ENCODE results near the gene CYP3A4. TPM values are rescaled to one million over a fixed set of nuclear protein-coding genes. Genes with fewer than 3 reads are reported as not detected.
"Not testable (repeated sequence)": the region's sequence is repeated elsewhere in the genome, so short reads cannot be mapped to it uniquely, and the experiment has no call there.

Gene CYP3A4
- total RNA-seq, 1 donor from 2014 or later = not detected

DNA sequence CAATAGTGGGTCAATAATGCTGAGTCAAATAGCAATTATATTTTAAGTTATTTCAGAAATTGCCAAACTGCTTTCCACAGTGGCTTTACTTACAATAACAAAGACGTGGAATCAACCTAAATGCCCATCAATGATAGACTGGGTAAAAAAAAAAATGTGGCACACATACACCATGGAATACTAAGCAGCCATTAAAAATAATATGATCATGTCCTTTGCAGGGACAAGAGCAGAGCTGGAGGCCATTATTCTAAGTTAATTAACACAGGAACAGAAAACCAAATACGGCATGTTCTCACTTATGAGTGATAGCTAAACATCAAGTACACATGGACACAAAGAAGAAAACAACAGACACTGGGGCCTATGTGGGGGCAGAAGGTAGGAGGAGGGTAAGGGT is 15.0 kb upstream of the CYP3A4 start:
- TF ChIP-seq, protein P1, sequence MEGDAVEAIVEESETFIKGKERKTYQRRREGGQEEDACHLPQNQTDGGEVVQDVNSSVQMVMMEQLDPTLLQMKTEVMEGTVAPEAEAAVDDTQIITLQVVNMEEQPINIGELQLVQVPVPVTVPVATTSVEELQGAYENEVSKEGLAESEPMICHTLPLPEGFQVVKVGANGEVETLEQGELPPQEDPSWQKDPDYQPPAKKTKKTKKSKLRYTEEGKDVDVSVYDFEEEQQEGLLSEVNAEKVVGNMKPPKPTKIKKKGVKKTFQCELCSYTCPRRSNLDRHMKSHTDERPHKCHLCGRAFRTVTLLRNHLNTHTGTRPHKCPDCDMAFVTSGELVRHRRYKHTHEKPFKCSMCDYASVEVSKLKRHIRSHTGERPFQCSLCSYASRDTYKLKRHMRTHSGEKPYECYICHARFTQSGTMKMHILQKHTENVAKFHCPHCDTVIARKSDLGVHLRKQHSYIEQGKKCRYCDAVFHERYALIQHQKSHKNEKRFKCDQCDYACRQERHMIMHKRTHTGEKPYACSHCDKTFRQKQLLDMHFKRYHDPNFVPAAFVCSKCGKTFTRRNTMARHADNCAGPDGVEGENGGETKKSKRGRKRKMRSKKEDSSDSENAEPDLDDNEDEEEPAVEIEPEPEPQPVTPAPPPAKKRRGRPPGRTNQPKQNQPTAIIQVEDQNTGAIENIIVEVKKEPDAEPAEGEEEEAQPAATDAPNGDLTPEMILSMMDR (IDR thresholded peaks at IDR 0.05) = no peak
- no peak for ATAC-seq
- H3K27ac ChIP-seq = no peak overlapping the region

DNA sequence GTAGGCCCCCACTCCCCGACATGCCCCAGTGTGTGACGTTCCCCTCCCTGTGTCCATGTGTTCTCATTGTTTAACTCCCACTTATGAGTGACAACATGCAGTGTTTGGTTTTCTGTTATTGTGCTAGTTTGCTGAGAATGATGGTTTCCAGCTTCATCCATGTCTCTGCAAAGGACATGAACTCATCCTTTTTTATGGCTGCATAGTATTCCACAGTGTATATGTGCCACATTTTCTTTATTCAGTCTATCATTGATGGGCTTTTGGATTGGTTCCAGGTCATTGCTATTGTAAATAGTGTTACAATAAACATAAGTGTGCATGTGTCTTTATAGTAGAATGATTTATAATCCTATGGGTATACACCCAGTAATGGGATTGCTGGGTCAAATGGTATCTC is 11.9 kb upstream of the CYP3A4 start:
- H3K27me3 ChIP-seq; DNase-seq; ATAC-seq; H3K4me1 ChIP-seq; H3K36me3 ChIP-seq; H3K9me3 ChIP-seq; H3K4me3 ChIP-seq; H3K27ac ChIP-seq; intact Hi-C loops (cut with DNase I): not testable (repeated sequence)

More for the DNA sequence above, 15.0 kb upstream of the CYP3A4 start:
- H3K4me3 ChIP-seq = no peak overlapping the region
- no peaks in the 10 kb centered on the region for H3K27me3 ChIP-seq
- DNase-seq = no peak
- H3K4me1 ChIP-seq = no peaks in the 10 kb centered on the region
- intact Hi-C loops (cut with DNase I) = no loop called here
- H3K36me3 ChIP-seq = no peaks in the 10 kb centered on the region
- H3K9me3 ChIP-seq = no peaks in the 10 kb centered on the region

DNA sequence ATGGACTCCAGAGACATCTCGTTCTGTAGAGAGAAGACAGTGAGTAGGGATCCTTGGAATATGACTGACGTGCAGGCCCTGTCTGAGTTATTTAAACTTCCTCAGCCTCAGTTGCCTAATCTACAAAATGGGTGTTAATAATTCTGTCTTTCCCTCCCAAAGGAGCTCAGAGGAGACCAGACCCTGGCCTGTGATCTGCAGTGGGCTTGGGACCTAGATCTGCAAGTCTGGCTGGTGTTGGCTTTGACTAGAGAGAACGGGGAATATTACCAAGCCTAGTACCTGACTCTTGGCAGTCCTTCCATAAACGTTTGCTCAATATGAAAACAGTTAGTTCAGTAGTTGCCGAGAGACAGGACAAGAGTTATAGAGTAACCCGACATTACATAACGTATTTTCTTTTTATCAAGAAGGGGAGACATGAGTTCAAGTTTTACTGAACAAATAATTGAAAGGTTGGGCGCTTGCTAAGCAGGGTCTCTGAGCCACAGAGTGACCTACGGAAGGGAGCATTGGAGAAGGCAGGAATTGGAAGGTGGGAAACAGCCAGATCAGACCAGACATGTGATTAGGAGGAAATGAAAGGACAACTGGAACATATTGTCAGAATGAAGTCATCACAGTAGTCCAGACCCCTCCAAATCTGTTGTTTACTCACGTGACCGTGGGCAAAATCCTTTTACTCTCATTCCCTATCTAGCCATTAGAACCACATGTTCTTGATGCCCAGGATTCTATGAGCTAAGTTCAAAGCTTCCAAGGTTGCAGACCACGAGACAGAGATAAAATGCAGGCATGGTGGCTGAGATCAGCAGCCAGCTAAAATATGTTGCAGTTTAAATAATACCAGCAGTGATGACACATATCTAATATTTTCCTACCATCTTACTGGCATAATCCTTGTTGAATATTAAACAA is 10.9 kb upstream of the CYP3A4 start:
- H3K27ac ChIP-seq = no peak overlapping the region
- intact Hi-C loops (cut with DNase I) = no loop called here
- TF ChIP-seq, protein P1 (IDR thresholded peaks at IDR 0.05) = no peak
- H3K9me3 ChIP-seq = no peaks in the 10 kb centered on the region
- no peaks in the 10 kb centered on the region for H3K36me3 ChIP-seq
- no peak overlapping the region for H3K4me3 ChIP-seq
- no peaks in the 10 kb centered on the region for H3K27me3 ChIP-seq
- DNase-seq = no peak
- peak; percentile 69 for ATAC-seq
- no peaks in the 10 kb centered on the region for H3K4me1 ChIP-seq

DNA sequence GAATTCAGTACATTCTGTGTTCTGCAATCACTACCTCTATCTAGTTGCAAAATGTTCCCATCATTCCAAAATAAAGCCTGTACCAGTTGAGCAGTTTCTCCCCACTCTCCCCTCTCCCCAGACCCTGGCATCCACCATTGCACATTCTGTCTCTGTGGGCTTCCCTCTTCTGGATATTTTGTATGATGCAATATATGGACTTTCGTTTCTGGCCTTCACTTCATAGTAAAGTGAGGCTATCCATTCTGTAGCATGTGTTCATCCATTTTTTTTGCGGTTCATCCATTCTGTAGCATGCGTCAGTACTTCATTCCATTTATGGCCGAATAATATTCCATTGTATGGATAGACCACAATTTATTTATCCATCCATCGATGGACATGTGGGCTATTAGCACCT is 9.5 kb upstream of the CYP3A4 start:
- intact Hi-C loops (cut with DNase I) = no loop called here
- DNase-seq (no peak), ATAC-seq (no peak)
- Histone ChIP-seq H3K36me3 (no peaks in the 10 kb centered on the region), H3K4me3 (no peak overlapping the region), H3K9me3 (no peaks in the 10 kb centered on the region), H3K27me3 (no peaks in the 10 kb centered on the region), H3K27ac (no peak overlapping the region), H3K4me1 (no peaks in the 10 kb centered on the region)
- TF ChIP-seq, protein P1 (IDR thresholded peaks at IDR 0.05) = no peak

DNA sequence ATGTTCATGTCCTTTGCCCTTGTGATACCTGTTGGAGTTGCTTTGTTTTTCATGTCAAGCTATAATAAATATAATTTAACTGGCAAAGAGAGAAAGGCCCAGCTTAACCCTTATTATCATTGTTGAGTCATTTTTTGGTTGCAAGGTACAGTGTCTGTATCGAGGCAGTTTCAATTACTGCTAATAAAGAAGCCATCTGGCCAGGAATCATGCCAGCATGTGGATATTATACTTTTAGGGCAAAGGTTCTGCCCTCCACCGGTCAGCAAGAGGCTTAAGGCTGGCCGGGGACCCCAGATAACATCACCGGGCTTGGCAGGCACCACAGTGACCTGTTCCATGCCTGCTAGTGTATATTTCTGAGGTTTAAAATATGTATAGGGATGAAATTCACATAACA is 9.0 kb upstream of the CYP3A4 start:
- Histone ChIP-seq H3K4me3 (no peak overlapping the region), H3K27me3 (no peaks in the 10 kb centered on the region), H3K9me3 (no peaks in the 10 kb centered on the region), H3K36me3 (no peaks in the 10 kb centered on the region), H3K4me1 (no peaks in the 10 kb centered on the region), H3K27ac (no peak overlapping the region)
- DNase-seq (no peak), ATAC-seq (no peak)
- intact Hi-C loops (cut with DNase I) = no loop called here
- TF ChIP-seq, protein P1 (IDR thresholded peaks at IDR 0.05) = no peak

DNA sequence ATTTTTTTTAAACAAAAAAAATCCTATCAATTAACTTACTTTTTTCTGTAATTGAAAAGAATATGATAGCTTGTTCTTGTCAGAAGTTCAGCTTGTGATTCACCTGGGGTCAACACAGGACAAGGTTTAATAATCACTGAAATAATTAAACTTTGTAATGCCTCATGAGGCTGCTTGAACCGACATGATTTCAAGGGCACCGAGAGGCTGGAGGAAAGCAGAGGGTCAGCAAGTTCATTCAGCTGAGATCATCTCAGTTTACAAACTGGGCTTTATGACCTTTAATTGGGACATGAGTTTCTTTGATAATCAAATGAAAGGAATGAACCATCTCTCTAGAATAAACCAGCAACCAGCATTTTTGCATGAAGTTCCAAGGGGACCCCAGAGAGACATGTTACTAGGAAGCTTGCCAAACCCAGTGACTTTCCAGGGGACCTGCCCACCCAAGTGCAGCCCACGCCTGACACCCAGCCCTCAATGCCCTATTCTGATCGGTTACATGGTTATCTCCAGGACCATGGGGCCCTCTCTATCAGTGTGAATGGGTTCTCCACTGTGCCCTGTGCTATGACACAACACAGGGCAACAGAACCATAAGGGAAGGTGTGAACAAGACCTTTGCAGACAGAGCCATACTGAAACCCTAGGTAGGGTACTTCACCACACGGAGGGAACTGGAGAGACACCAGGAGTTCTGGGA is 7.8 kb upstream of the CYP3A4 start:
- no peak overlapping the region for H3K27ac ChIP-seq
- intact Hi-C loops (cut with DNase I) = no loop called here
- TF ChIP-seq, protein P1 (IDR thresholded peaks at IDR 0.05) = no peak
- no peak overlapping the region for H3K4me3 ChIP-seq
- H3K9me3 ChIP-seq = no peaks in the 10 kb centered on the region
- no peaks in the 10 kb centered on the region for H3K27me3 ChIP-seq
- no peaks in the 10 kb centered on the region for H3K4me1 ChIP-seq
- H3K36me3 ChIP-seq = no peaks in the 10 kb centered on the region
- no peak for DNase-seq
- peak; percentile 13 for ATAC-seq

Data from upper lobe of right lung (tissue), 1 donor.